Suppressor macrophage treated with lipopolysaccharide for 1 hour (primary cell): ENCODE measurements around the gene ACAP1.

ENCODE experiments used
- DNase-seq, 3 donors: peaks; one replicate each; pipeline ENCODE4 v3.0.0-alpha.2; 2020 to 2022

ACAP1 gene, protein sequence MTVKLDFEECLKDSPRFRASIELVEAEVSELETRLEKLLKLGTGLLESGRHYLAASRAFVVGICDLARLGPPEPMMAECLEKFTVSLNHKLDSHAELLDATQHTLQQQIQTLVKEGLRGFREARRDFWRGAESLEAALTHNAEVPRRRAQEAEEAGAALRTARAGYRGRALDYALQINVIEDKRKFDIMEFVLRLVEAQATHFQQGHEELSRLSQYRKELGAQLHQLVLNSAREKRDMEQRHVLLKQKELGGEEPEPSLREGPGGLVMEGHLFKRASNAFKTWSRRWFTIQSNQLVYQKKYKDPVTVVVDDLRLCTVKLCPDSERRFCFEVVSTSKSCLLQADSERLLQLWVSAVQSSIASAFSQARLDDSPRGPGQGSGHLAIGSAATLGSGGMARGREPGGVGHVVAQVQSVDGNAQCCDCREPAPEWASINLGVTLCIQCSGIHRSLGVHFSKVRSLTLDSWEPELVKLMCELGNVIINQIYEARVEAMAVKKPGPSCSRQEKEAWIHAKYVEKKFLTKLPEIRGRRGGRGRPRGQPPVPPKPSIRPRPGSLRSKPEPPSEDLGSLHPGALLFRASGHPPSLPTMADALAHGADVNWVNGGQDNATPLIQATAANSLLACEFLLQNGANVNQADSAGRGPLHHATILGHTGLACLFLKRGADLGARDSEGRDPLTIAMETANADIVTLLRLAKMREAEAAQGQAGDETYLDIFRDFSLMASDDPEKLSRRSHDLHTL

DNA sequence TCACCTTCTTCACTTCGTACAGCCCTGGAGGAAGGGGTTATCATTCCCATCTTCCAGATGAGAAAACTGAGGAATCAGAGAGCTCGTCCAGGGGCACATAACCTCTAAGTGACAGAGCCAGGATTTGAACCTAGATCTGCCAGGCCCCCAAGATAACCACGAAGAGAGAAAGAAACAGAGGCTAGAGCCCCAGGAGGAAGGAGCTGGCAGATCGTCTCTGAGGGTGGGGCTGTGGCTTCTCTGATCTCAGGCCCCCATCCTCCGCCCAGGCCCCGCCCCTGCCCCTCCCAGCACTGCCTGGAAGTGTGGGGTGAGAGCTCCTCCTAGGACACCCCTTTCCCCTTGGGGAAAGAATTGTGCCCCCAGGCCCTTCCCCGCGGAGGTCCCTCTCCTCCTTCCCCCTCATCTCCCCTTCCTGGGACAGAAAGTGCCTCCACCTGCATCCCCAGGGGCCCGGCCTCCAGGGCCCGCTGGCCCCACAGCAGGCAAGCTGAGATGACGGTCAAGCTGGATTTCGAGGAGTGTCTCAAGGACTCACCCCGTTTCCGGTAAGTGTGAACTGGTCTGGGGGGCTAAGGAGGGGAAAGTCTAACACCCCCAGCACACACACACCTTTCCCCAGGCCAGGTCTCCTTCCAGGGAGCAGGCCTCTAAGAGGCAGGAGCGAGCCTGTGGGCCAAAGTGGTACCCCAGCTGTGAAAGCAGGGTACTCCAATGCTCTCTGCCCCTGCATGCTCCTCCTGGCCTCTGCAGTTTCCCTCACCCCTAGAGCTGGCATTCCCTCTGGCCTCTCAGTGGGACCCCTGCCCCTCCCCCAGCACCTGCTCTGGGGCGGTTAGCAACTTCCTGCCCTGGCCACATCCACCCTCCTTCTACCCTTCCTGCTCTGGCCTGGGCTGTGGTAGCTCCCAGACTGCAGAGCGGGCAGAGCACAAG is at the start of gene ACAP1:
ACAP1 (plus strand) TSS at position 290 of the 936 bp plus-strand sequence; CDS start at position 496, 206 bp downstream.
- DNase-seq: peak; percentile 29 to 65 (median 51)

DNA sequence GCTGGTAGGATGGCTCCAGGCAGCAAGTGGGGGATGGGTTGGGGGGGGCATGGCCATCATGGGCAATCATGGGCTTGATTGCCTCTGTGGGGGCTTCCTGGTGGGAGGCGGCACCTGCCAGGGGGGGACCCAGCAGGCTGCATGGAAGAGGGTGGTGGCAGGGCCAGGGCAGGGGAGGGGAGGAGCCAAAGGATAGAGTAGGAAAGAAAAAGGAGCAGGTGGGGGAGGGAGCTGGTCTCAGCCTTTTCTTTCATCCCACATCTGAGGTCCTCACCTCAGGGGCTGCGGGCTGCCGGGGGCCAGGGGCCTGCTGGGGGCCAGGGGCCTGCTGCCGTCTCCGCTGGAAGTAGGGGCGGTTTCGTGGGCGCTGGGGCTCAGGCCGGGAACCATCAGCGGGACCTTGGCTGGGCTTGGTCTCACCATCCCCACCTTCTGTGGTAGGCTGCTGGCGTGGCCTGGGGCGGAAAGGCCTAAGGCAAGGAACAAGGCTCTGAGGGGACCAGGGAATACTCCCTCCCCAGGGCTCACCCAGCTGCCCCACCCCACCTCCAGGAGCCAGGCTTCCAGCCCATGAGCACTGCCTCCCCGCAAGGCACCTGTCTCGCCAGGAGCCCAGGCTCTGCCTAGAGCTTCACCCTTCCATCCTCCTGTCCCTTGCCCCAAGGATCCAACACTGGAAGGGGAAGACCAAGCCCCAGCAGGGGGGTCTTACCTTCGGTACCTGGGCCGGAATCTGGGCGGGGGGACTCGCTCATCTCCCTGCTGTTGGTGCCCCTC is 46.9 kb upstream of the ACAP1 start:
- no peak for DNase-seq

DNA sequence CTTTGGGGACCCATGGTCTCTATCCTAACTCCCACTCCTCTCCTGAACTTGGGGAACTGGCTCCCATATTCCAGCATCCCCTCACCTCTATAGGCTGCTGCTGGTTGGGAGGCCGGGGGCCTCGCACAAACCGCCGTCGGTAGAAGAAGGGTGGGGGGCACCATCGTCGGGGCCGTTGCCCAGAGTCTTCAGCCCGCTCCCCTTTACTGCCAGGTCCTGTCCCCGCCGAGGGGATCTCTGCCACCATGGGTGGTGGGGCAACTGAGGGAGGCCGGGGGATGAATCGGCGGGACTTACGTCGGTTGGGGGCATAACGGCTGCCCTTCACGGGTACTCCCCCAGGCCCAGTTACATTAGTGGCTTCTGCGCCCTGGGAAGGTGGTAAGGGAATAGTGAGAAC is 46.2 kb upstream of the ACAP1 start:
- no peak for DNase-seq

DNA sequence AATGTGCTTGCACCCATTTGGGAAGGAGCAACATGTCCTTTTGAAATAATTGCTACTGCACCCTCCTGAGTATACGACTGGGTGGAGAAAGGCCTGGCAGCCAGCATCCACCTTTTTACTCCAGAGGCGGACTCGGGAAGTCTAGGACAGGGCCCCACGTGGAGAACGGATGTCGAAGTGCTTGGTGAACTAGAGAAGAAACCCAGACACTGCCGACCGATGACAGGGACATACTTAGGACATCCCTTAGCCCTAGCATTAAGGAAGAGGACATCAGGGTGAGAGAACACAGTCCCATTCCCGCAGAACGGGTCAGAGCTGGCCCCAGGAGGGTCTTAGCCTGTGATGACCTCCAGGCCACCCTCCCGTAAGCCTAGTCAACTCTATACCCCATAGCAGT is 45.6 kb upstream of the ACAP1 start:
- DNase-seq: no peak

DNA sequence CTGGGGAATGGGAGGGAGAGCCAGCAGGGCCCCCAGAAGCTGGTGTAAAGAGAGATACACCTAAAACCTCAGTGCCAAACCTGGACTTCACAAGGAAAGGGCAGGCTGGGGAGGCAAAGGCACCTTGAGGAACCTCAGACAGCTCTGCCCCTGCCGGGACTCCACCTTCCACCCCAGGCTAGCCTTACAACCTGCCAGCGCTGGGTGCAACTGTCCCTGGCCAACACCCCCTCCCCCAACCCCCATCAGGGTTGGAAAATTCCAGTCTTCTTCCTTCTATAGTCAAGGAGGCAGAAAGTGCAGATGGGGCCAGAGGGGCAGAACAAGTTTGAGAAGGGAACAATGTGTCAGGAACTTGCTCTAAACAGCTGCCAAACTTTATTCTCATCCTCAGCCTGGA is 44.1 kb upstream of the ACAP1 start:
- no peak for DNase-seq

DNA sequence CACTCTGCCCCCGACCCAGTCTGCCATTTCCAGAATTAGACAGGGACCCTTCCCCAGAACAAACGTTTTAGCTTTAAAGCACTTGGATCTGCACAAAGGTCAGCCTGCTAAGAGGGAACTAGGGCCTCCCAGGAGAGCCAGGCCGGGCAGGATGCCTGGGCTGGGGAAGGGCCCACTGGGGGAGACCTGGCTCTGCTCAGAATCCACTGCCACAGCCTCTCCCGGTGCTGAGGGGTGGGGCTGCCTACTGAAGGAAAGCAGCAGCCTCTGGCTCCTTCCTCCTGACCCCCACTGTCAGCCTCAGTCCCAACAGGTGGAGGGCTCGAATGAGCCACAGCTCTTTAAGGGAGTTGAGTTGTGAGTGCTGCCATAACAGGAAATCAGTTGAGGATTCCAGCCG is 43.6 kb upstream of the ACAP1 start:
- DNase-seq: no peak

DNA sequence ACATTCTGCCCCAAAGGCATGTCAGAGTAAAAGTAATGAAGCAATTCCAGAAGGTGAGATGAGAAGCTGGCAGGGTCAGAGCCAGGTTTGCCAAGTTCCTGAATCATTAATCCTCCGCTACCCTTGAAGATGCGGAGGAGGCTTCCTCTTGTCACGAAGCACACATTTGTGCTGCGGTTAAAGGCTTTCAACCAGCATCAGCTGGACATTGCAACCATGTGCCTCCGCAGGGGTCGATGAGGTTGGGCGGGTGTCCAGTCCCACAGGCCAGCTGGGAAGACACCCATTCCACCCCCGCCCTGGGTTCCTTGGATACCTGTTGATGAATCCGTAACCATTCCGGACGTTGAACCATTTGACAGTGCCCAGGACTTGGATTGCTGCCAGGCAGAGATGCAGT is 43.2 kb upstream of the ACAP1 start:
- DNase-seq: no peak

DNA sequence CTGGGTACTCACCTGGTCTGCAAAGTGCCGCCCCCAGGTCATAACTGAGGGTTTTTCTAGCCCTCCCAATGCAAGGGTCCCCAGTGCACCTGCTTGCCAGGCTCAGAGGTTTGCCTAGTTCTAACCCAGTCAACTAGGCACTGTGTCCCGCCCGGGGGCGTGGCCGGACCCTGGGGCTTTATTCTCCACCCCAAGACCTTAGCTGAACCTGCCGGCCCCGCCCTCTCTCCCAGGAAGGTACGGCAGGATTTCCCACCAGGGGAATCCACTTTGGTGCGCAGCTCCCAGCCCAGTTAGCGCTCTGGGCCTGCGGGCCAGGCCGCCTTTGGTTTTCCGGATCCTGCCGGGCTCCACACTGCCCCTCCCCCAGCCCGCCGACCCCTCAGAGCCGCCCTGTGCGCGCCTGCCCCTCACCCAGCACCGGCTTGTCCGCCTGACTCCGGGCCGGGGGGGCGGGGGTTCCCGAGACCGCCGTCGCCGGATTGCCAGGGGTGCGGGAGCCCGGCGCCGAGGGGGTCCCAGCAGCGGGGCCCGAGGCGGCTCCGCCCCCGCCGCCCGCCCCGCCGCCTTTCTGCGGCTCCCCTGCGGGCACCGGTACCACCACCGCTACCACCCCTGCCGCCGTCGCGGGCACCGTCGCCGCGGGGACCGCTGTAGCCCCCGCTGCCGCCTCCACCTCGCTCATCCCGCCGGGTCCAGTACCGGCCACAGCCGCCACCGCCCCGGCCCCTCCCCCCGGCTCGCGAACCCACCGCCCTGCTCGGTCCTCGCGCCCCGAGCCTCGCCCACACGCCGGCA is 42.3 kb upstream of the ACAP1 start:
- no peak for DNase-seq

DNA sequence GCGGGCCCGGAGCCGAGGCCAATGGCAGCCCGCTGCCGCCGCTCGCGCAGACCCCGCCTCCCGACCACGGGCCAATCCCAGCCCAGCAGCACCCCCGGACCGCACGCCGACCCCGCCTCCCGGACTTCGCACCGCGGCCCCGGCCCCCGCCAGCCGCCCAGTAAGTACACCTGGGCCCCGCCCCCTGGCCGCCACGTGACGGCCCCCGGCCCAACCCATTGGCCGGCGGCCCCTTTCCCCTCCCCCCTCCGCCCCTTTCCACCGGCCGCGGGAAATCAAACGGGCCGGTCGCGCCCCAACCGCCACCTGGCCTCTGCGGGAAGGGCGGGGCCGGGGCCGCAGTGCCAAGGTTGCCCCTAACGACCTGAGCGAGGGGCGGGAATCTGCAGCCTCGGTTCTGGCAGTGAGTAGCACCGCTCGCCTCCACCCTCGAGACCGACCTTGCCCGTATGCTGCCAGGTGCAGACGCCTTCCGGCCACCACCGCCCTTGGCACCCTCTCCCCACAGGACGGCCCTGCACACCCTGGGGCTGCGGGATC is 41.6 kb upstream of the ACAP1 start, which contains the start of gene YBX2:
YBX2 (minus strand) TSS at position 26 of the 540 bp plus-strand sequence. CDS start 139 bp downstream, outside the sequence.
- peak; percentile 26 to 72 (median 49) for DNase-seq

DNA sequence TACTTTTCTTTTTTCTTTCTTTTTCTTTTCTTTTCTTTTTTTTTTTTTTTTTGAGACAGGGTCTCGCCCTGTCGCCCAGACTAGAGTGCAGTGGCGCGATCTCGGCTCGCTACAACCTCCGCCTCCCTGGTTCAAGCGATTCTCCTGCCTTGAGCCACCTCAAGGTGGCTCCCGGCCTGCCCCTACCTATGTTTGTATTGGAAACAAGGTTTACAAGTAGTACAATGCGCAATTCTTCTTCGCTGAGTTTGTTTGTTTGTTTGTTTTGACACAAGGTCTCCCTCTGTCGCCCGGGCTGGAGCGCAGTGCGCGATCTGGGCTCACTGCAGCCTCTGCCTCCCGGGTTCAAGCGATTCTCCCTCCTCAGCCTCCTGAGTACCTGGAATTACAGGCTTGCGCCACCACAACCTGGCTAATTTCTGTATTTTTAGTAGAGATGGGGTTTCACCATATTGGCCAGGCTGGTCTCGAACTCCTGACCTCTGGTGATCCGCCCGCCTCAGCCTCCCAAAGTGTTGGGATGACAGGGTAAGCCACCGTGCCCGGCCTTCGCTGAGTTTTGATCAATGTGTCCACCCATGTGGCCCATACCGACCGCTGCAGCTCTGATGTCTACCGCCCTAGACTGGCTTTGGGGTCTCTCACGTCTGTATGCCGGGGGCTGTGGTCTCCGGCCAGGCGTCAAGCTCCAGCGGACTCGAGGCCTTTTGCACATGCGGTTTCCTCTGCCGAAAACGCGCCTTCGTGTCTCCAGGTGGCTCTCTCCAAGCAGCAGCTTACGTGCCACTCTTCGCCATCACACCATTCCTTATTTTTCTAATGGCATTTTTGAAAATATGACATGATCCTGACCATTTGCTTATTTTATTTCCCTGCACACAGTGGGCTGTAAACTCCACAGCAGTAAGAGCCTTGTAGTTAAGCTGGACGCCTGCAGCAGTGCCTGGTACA is 40.8 kb upstream of the ACAP1 start:
- DNase-seq: no peak

DNA sequence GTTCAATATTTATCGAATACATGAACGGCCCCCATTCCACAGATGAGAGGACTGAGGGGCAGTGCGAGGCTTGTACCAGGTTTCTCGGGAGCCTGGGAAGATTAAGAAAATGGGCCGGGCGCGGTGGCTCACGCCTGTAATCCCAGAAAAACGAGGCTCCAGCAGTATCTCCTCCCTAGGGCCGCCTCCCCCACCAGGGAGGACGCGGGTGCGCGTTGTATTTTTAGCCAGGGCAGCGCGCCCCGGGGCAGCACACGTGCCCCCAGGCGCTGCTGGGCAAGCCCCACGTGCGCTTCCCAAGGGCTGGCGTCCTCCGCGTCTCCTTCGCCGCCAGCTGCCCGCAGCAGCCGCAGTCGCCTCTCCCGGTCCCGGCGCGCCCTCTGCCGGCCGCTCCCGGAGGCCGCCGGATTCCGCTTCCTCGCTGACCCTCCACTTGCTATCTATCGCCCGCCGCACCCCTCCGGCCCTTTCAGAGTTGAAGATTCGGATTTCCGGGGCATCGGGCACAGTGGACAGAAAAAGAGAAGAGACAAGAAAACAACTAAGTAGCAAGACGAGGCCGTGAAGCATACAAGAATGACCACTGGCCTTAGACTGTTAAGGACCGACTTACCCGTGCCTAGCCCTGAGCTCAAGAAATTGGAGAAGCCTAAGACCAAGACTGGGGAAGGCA is 40.0 kb upstream of the ACAP1 start:
- peak; percentile 89 to 95 (median 94) for DNase-seq

DNA sequence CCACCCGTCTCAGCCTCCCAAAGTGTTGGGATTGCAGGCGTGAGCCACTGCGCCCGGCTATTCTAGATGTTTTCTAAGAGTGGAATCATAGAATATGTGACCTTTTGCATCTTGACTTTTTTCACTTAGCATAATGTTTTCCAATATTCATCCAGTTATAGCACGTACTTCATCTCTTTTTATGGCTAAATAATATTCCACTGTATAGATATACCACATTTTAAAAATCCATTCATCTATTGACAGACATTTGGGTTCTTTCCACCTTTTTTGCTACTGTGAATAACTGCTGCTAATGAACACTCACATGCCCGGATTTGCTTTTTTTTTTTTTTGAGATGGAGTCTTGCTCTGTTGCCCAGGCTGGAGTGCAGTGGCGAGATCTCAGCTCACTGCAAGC is 32.1 kb upstream of the ACAP1 start:
- no peak for DNase-seq

DNA sequence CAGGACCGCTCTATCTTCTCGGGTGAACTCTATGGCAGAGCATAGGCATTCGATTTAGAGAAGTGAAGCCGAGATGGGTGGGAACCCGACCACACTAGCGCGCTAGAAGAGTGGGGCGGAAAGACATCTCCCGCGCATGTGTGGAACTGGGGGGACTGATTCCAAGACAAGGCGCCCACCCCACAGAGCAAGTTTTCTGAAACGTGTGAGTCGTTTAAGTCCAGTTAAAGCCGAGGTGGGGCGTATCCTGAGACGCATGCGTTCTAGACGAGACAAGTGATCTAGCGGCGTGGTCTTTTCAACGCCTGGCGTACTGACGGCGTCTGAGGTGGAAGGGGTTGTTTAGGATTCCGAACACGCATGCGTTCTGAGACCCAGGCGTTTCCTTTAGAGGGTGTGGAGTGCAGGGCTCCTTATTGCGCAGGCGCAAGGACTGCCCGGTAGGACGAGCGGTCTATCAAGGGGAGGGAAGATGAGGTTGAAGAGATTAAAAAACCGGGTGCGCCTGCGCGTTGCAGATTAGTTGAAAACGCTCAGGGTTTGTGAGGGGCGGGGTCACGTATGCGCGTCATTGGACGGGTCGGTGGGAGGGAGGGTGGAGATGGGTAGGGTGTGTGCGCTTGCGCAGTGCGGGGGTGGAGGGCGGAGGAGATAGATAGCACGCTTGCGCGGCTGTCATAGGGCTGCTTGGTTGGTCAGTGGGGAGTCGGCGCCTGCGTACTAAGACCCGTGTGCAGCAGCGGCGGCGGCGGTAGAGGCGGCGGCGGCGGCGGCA is 29.2 kb upstream of the ACAP1 start, which contains the start of gene EIF5A:
EIF5A (plus strand) TSS at position 718 of the 775 bp plus-strand sequence. CDS start 2,008 bp downstream, outside the sequence.
- DNase-seq: peak; percentile 100

DNA sequence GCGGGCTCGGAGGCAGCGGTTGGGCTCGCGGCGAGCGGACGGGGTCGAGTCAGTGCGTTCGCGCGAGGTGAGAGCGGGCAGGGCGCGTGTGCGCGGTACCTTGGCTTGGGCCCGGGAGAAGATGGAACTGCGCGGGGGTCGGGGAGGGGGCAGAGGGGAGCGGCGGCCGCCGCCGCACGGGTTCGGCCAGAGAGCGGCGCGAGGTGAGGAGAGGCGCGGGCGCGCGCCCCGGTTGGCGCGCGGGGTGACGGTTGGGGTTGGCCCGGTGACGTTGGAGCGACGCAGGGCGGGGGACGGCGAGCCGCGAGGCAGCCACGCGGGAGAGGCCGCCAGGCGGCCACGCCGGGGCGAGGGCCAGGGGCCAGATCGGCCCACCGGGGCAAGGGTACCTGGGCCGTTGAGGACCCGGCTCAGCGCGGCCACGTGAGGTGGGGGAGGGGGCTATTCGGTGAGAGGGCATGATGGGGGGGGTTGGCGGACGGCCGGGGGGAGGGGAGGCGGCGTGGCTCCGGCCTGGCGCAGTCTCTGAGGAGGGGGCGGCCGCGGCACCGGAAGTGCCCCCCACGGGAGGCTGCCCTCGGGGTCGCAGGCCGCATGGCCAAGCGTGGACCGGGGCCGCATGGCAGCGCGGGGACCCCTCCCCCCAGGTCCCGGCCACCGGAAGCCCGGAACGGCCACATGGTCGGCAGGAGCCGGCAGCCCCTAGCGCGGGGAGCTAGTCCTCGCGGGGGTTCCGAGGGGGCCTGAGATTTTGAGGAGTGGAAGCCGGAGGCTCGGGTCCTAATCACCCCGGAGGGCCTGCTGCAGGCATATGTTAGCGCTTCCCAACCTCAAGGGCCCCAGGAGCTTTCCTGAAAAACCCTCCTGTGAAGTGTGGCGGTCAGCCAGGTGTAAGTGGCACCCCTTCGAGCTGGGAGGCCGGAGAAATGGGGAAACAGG is 28.4 kb upstream of the ACAP1 start:
- DNase-seq: peak; percentile 71 to 89 (median 75)

DNA sequence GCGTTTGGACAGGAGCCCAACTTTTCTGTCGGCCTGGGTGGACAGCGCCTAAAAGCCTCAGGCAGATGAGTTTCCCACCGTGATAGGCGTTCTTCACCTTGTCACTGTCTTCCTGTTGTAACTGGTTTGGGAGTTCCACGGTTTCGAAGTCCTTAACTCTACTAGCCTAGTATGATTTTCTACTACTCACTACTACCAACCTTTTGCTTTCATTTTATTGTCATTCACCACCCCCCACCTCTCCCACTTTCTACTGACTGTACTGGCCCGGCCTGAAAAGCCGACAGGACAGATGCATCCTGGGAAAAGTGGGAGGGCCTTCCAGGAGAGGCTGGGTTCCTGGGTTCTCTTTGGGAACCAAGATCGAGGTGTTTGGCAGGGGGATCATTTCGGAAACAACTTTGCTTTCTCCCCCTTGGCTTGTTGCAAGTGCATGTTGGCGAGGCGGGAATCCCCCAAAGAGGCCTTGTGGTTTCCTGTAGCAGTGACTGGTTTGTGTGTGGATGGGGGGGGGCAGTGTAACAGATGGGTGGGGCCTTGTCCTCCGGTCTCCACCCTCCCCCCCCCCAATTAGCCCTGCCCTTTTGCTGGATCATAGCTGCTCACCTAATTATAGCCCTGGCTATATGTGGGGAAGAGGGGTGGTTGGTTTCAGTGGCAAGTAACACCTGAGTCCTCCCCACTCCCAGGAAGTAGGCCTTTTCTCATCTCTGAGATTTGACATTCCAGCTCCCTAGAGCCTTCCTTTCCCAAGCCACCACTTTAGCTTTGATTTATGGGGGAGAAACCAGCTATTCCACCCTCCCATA is 27.5 kb upstream of the ACAP1 start:
- peak; percentile 89 to 91 (median 90) for DNase-seq

DNA sequence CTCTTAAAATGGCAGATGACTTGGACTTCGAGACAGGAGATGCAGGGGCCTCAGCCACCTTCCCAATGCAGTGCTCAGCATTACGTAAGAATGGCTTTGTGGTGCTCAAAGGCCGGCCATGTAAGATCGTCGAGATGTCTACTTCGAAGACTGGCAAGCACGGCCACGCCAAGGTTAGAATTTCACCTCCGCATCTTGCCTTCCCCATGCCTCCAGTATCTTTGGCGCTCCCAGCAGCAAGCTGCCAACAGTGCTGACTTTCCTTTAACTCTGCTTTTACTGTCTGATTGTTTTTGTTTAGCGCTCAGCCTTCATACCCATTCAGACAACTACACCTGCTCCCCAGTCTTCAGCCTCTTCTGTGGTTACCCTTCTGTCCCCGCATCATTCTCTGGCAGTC is 26.7 kb upstream of the ACAP1 start:
- no peak for DNase-seq
